GM23338 (cell line): ENCODE measurements around the gene ITFG1. TPM values are rescaled to one million over a fixed set of nuclear protein-coding genes. Genes with fewer than 3 reads are reported as not detected.

ENCODE experiments used
- ATAC-seq: fragments of 200-7000 bp; cut with Tn5 transposase; 3 replicates; pipeline ENCODE4 v1.9.1; 2020
- DNase-seq: peaks from one replicate; pipeline ENCODE4 v3.0.0-alpha.2; 2015; ENCODE audit warnings: low spot score
- H2AFZ ChIP-seq: fragments of 200-600 bp; sonication (generic); 2 replicates; pipeline ENCODE4 v1.8.0; 2016; ENCODE audit warnings: antibody characterized with exemption, mild to moderate bottlenecking, moderate library complexity
- H3F3A ChIP-seq: fragments of 200-600 bp; sonication (generic); replicated peaks from 2 replicates; pipeline ENCODE4 v1.8.0; 2017; ENCODE audit warnings: antibody characterized with exemption, mixed run types, low read depth
- H3K27ac ChIP-seq: fragments of 200-600 bp; sonication (generic); 2 replicates; pipeline ENCODE4 v1.6.1; 2016; ENCODE audit warnings: low read depth
- H3K27me3 ChIP-seq: fragments of 200-600 bp; sonication (generic); 2 replicates; pipeline ENCODE4 v1.8.0; 2016; ENCODE audit warnings: mild to moderate bottlenecking, mixed run types, moderate library complexity; ENCODE audit not compliant: insufficient read depth
- H3K36me3 ChIP-seq: fragments of 200-600 bp; sonication (generic); 2 replicates; pipeline ENCODE4 v1.8.0; 2016; ENCODE audit warnings: mild to moderate bottlenecking; ENCODE audit not compliant: insufficient read depth
- H3K4me1 ChIP-seq: fragments of 200-600 bp; sonication (generic); 2 replicates; pipeline ENCODE4 v1.8.0; 2016; ENCODE audit warnings: mild to moderate bottlenecking, moderate library complexity; ENCODE audit not compliant: insufficient read depth
- H3K4me2 ChIP-seq: fragments of 200-600 bp; sonication (generic); 2 replicates; pipeline ENCODE4 v1.7.1; 2017; ENCODE audit warnings: mixed run types
- H3K4me3 ChIP-seq: fragments of 200-600 bp; sonication (generic); 2 replicates; pipeline ENCODE4 v1.6.1; 2016; ENCODE audit warnings: mixed run types
- H3K79me2 ChIP-seq: fragments of 200-600 bp; sonication (generic); replicated peaks from 2 replicates; pipeline ENCODE4 v1.8.0; 2017; ENCODE audit warnings: mild to moderate bottlenecking; ENCODE audit not compliant: insufficient read depth
- H3K9me2 ChIP-seq: fragments of 200-600 bp; sonication (generic); 2 replicates; pipeline ENCODE4 v1.8.0; 2017; ENCODE audit not compliant: insufficient read depth
- H4K20me1 ChIP-seq: fragments of 200-600 bp; sonication (generic); replicated peaks from 2 replicates; pipeline ENCODE4 v1.8.0; 2017; ENCODE audit warnings: mild to moderate bottlenecking; ENCODE audit not compliant: insufficient read depth
- H3K27ac Mint-ChIP-seq: 2 replicates; pipeline ENCODE4 v1.8.0; 2020; ENCODE audit warnings: inconsistent platforms, mild to moderate bottlenecking, moderate library complexity, mixed read lengths
- H3K27me3 Mint-ChIP-seq: 3 replicates; pipeline ENCODE4 v1.8.0; 2022; ENCODE audit warnings: low read depth, mild to moderate bottlenecking, moderate library complexity, mixed read lengths, inconsistent platforms; ENCODE audit not compliant: insufficient read depth, poor library complexity
- H3K36me3 Mint-ChIP-seq: 3 replicates; pipeline ENCODE4 v1.8.0; 2021; ENCODE audit warnings: low read depth, mild to moderate bottlenecking, inconsistent platforms, moderate library complexity, mixed read lengths
- H3K4me1 Mint-ChIP-seq: 3 replicates; pipeline ENCODE4 v1.8.0; 2020; ENCODE audit warnings: mild to moderate bottlenecking, inconsistent platforms, mixed read lengths
- H3K4me3 Mint-ChIP-seq: 3 replicates; pipeline ENCODE4 v1.8.0; 2021; ENCODE audit warnings: moderate library complexity, mild to moderate bottlenecking, inconsistent platforms, mixed read lengths
- H3K9me3 Mint-ChIP-seq: 3 replicates; pipeline ENCODE4 v1.8.0; 2020; ENCODE audit warnings: moderate library complexity, mild to moderate bottlenecking, inconsistent platforms, mixed read lengths
- EZH2 ChIP-seq: fragments of 200-600 bp; sonication (generic); IDR thresholded peaks from one replicate; pipeline ENCODE4 v1.8.0; 2017; ENCODE audit warnings: antibody characterized with exemption, mild to moderate bottlenecking, low read depth; ENCODE audit not compliant: unreplicated experiment
- EZH2phosphoT487 ChIP-seq: fragments of 200-600 bp; sonication (generic); IDR thresholded peaks from one replicate; pipeline ENCODE4 v1.8.1; 2018; ENCODE audit warnings: antibody characterized with exemption; ENCODE audit not compliant: unreplicated experiment
- JUNB ChIP-seq: IDR thresholded peaks from one replicate; pipeline ENCODE4 v1.6.1; 2016; ENCODE audit warnings: antibody characterized with exemption; ENCODE audit not compliant: unreplicated experiment
- NANOG ChIP-seq: IDR thresholded peaks from 2 replicates; pipeline ENCODE4 v1.6.1; 2016; ENCODE audit warnings: antibody characterized with exemption, borderline replicate concordance
- POLR2AphosphoS5 ChIP-seq: IDR thresholded peaks from 2 replicates; pipeline ENCODE4 v1.6.1; 2016; ENCODE audit warnings: antibody characterized with exemption, low read depth
- REST ChIP-seq: IDR thresholded peaks from one replicate; pipeline ENCODE4 v1.6.1; 2018; ENCODE audit warnings: antibody characterized with exemption; ENCODE audit not compliant: unreplicated experiment
- STAT1 ChIP-seq: IDR thresholded peaks from one replicate; pipeline ENCODE4 v1.6.1; 2016; ENCODE audit warnings: antibody characterized with exemption; ENCODE audit not compliant: unreplicated experiment
- ZNF114 ChIP-seq: fragments of 250-450 bp; sonication (Bioruptor Pico); IDR thresholded peaks from 2 replicates; pipeline ENCODE4 v1.5.0; 2020; ENCODE audit warnings: mild to moderate bottlenecking, moderate library complexity
- ZNF331 ChIP-seq: fragments of 250-450 bp; sonication (Bioruptor Pico); IDR thresholded peaks from 2 replicates; pipeline ENCODE4 v1.5.0; 2020; ENCODE audit warnings: low read depth, mild to moderate bottlenecking, moderate library complexity
- polyA plus RNA-seq: library from polyadenylated mRNA; unstranded; fragments of >200 nt; fragmentation: Nextera tagmentation; extraction: Ambion mirVana; gene quantifications from 2 replicates; pipeline ENCODE4 v1.2.1, GENCODE V29; 2016
- total RNA-seq: library from RNA; depleted of rRNA; stranded (reverse); fragments of >200 nt; shearing (Covaris generic); gene quantifications from 2 replicates; pipeline ENCODE4 v1.2.3, GENCODE V29; 2014
- TF ChIP-seq, protein P1 (sequence below): IDR thresholded peaks from 2 replicates; pipeline ENCODE4 v1.6.1; 2016; ENCODE audit warnings: antibody characterized with exemption

Gene ITFG1
- total and polyA plus RNA-seq, 2 experiments from 2014 or later, result 18.5 to 26.9 TPM

- DNase-seq (no peak), ATAC-seq (no peak)
- no peak overlapping the region for H3K4me3 Mint-ChIP-seq
- H3K27me3 Mint-ChIP-seq, result peaks cover 5% of the 10 kb centered on the region
- no peaks in the 10 kb centered on the region for H3K4me1 Mint-ChIP-seq
- Histone ChIP-seq H2AFZ (no peak overlapping the region), H3K79me2 (no peaks in the 10 kb centered on the region), H3F3A (no peaks in the 10 kb centered on the region; the same call in 1 of the 2 replicates), H3K4me1 (no peaks in the 10 kb centered on the region), H3K4me2 (no peak overlapping the region), H3K27ac (no peak overlapping the region), H4K20me1 (no peaks in the 10 kb centered on the region), H3K27me3 (peaks cover 11% of the 10 kb centered on the region), H3K4me3 (no peak overlapping the region), H3K36me3 (peaks cover 16% of the 10 kb centered on the region), H3K9me2 (peaks cover 5% of the 10 kb centered on the region)
- no peak overlapping the region for H3K27ac Mint-ChIP-seq
- H3K36me3 Mint-ChIP-seq, result peaks cover 28% of the 10 kb centered on the region
- TF ChIP-seq EZH2 (no peak), ZNF114 (CRISPR knock-in tag) (no peak), JUNB (no peak), STAT1 (no peak), POLR2AphosphoS5 (no peak), ZNF331 (CRISPR knock-in tag) (no peak), NANOG (no peak), REST (no peak)
- TF ChIP-seq, protein P1, sequence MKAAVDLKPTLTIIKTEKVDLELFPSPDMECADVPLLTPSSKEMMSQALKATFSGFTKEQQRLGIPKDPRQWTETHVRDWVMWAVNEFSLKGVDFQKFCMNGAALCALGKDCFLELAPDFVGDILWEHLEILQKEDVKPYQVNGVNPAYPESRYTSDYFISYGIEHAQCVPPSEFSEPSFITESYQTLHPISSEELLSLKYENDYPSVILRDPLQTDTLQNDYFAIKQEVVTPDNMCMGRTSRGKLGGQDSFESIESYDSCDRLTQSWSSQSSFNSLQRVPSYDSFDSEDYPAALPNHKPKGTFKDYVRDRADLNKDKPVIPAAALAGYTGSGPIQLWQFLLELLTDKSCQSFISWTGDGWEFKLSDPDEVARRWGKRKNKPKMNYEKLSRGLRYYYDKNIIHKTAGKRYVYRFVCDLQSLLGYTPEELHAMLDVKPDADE, result no peak
- H3K9me3 Mint-ChIP-seq, result peaks cover 31% of the 10 kb centered on the region
These were observed 310.8 kb downstream of the ITFG1 start for GRCh38 chr16:47150067-47150466.

- H3K4me1 Mint-ChIP-seq, result peaks cover 16% of the 10 kb centered on the region; the same call in 2 of the 3 replicates
- peak overlapping the region; percentile 90; the same call in 1 of the 2 replicates for H2AFZ ChIP-seq
- no peak for DNase-seq
- H3K36me3 Mint-ChIP-seq, result no peaks in the 10 kb centered on the region; the same call in 2 of the 3 replicates
- ATAC-seq, result no peak; the same call in 2 of the 3 replicates
- H4K20me1 ChIP-seq, result no peaks in the 10 kb centered on the region; the same call in 1 of the 2 replicates
- H3K4me1 ChIP-seq, result peaks cover 8% of the 10 kb centered on the region; the same call in 1 of the 2 replicates
- H3F3A ChIP-seq, result no peaks in the 10 kb centered on the region; the same call in 1 of the 2 replicates
- peak overlapping the region; percentile 58 for H3K4me3 ChIP-seq
- peaks cover 33% of the 10 kb centered on the region for H3K27me3 ChIP-seq
- H3K27me3 Mint-ChIP-seq, result peaks cover 24% of the 10 kb centered on the region
- H3K79me2 ChIP-seq, result peaks cover 20% of the 10 kb centered on the region
- H3K36me3 ChIP-seq, result no peaks in the 10 kb centered on the region
- peak overlapping the region; percentile 81 for H3K4me2 ChIP-seq
- no peaks in the 10 kb centered on the region; the same call in 2 of the 3 replicates for H3K9me3 Mint-ChIP-seq
- H3K27ac ChIP-seq, result no peak overlapping the region
- peak overlapping the region; percentile 72 for H3K4me3 Mint-ChIP-seq
- no peak for TF ChIP-seq EZH2phosphoT487
- no peak for TF ChIP-seq JUNB
- H3K27ac Mint-ChIP-seq, result no peak overlapping the region
- H3K9me2 ChIP-seq, result no peaks in the 10 kb centered on the region
These were observed 316.3 kb downstream of the ITFG1 start for GRCh38 chr16:47144559-47144877.
